PC-3 (cell line): Measurements from ENCODE around the gene CNKSR3. TPM values are rescaled to one million over a fixed set of nuclear protein-coding genes. Genes with fewer than 3 reads are reported as not detected.

Experiments
- ATAC-seq: fragments of 200-7000 bp; cut with Tn5 transposase; 2 replicates; pipeline ENCODE4 v1.9.1; 2020; ENCODE audit warnings: mild to moderate bottlenecking, moderate library complexity
- BruUV-seq: library from RNA; stranded (reverse); fragments of 400-500 nt; replicated peaks from 2 replicates; lab custom pipeline; 2021; lab: Mats Ljungman, UMichigan
- CTCF ChIA-PET: fragments of 300-600 bp; sonication (Branson Sonifier 250); formaldehyde crosslinking; loops from one replicate; lab custom pipeline; 2022; ENCODE audit warnings: antibody characterized with exemption; lab: Charles Lee
- POLR2A ChIA-PET: fragments of 300-600 bp; sonication (Branson Sonifier 250); formaldehyde crosslinking; loops from one replicate; lab custom pipeline; 2022; ENCODE audit warnings: antibody characterized with exemption; ENCODE audit not compliant: unreplicated experiment; lab: Charles Lee
- DNase-seq: peaks from one replicate; pipeline ENCODE4 v3.0.0-alpha.2; 2015
- H2AFZ ChIP-seq: fragments of 300-600 bp; sonication (generic); 2 replicates; pipeline ENCODE4 v1.6.0; 2016; ENCODE audit warnings: antibody characterized with exemption, low read length
- H3F3A ChIP-seq: fragments of 300-600 bp; sonication (generic); one replicate; pipeline ENCODE4 v1.6.0; 2017; ENCODE audit warnings: antibody characterized with exemption, low read length, control low read depth, mild to moderate bottlenecking; ENCODE audit not compliant: unreplicated experiment
- H3K27ac ChIP-seq: fragments of 300-600 bp; sonication (generic); 2 replicates; pipeline ENCODE4 v1.5.1; 2016; ENCODE audit warnings: mild to moderate bottlenecking, low read length
- H3K27me3 ChIP-seq: fragments of 300-600 bp; sonication (generic); 2 replicates; pipeline ENCODE4 v1.6.1; 2016; ENCODE audit warnings: low read length, mixed read lengths
- H3K36me3 ChIP-seq: fragments of 300-600 bp; sonication (generic); 2 replicates; pipeline ENCODE4 v1.6.1; 2016; ENCODE audit warnings: low read depth, mixed run types, low read length, mixed read lengths
- H3K4me1 ChIP-seq: fragments of 300-600 bp; sonication (generic); 2 replicates; pipeline ENCODE4 v1.5.1; 2016; ENCODE audit warnings: low read length; ENCODE audit not compliant: insufficient read depth
- H3K4me2 ChIP-seq: fragments of 300-600 bp; sonication (generic); 2 replicates; pipeline ENCODE4 v1.6.0; 2016; ENCODE audit warnings: low read length
- H3K4me3 ChIP-seq: fragments of 300-600 bp; sonication (generic); 2 replicates; pipeline ENCODE4 v1.5.1; 2016; ENCODE audit warnings: mild to moderate bottlenecking, low read length, mixed read lengths
- H3K79me2 ChIP-seq: fragments of 300-600 bp; sonication (generic); 2 replicates; pipeline ENCODE4 v1.6.1; 2017; ENCODE audit warnings: low read length, mixed read lengths
- H3K9ac ChIP-seq: fragments of 300-600 bp; sonication (generic); 2 replicates; pipeline ENCODE4 v1.6.0; 2016; ENCODE audit warnings: mild to moderate bottlenecking, low read length
- H3K9me2 ChIP-seq: fragments of 300-600 bp; sonication (generic); replicated peaks from 2 replicates; pipeline ENCODE4 v1.6.1; 2016; ENCODE audit warnings: mixed run types, low read length, mixed read lengths
- H3K9me3 ChIP-seq: fragments of 300-600 bp; sonication (generic); 2 replicates; pipeline ENCODE4 v1.6.1; 2016; ENCODE audit warnings: low read length, mixed read lengths
- H4K20me1 ChIP-seq: fragments of 300-600 bp; sonication (generic); 2 replicates; pipeline ENCODE4 v1.6.1; 2016; ENCODE audit warnings: low read length, mixed read lengths
- CTCF ChIP-seq: fragments of 300-600 bp; sonication (generic); conservative IDR thresholded peaks from 2 replicates; pipeline ENCODE4 v1.5.1; 2017; ENCODE audit warnings: antibody characterized with exemption, low read depth, mild to moderate bottlenecking, low read length
- EZH2 ChIP-seq: fragments of 300-600 bp; sonication (generic); IDR thresholded peaks from one replicate; pipeline ENCODE4 v1.6.1; 2017; ENCODE audit warnings: antibody characterized with exemption, mild to moderate bottlenecking, low read length; ENCODE audit not compliant: unreplicated experiment
- EZH2phosphoT487 ChIP-seq: fragments of 300-600 bp; sonication (generic); IDR thresholded peaks from 2 replicates; pipeline ENCODE4 v1.6.1; 2018; ENCODE audit warnings: mild to moderate bottlenecking, antibody characterized with exemption, low read length, borderline replicate concordance
- intact Hi-C: fragments of 100-400 bp; cut with micrococcal nuclease; formaldehyde crosslinking; loops from 2 replicates; pipeline ENCODE4 v1.9.0; 2023
- total RNA-seq: library from RNA; depleted of rRNA; stranded (reverse); fragments of >200 nt; gene quantifications from 2 replicates; pipeline ENCODE4 v1.2.3, GENCODE V29; 2014

Gene CNKSR3
- total RNA-seq, 1 experiment from 2014 or later, result 3.2 TPM

GRCh38 chr6:154539593-154540269, 29.2 kb upstream of the CNKSR3 start:
- Histone ChIP-seq H3K4me3 (no peak overlapping the region), H3F3A (no peaks in the 10 kb centered on the region), H2AFZ (no peak overlapping the region), H3K36me3 (no peaks in the 10 kb centered on the region), H4K20me1 (no peaks in the 10 kb centered on the region), H3K4me2 (no peak overlapping the region), H3K9me3 (no peaks in the 10 kb centered on the region), H3K79me2 (no peaks in the 10 kb centered on the region), H3K27me3 (no peaks in the 10 kb centered on the region), H3K9ac (no peak overlapping the region), H3K9me2 (no peaks in the 10 kb centered on the region), H3K27ac (no peak overlapping the region), H3K4me1 (no peaks in the 10 kb centered on the region)
- DNase-seq (peak; percentile 20), ATAC-seq (no peak)
- intact Hi-C loops, result no loop called here
- TF ChIP-seq EZH2phosphoT487, result no peak
- no peak for TF ChIP-seq CTCF
- no peak for TF ChIP-seq EZH2
- BruUV-seq, result no TSS peak
- POLR2A ChIA-PET, result no interaction called here
- CTCF ChIA-PET, result no interaction called here

GRCh38 chr6:154538640-154539191, 28.2 kb upstream of the CNKSR3 start:
- intact Hi-C loops, result no loop called here
- no TSS peak for BruUV-seq

More at GRCh38 chr6:154538640-154539191, 28.2 kb upstream of the CNKSR3 start:
- Histone ChIP-seq H3K27me3 (no peaks in the 10 kb centered on the region), H3K9me2 (no peaks in the 10 kb centered on the region), H3K4me3 (no peak overlapping the region), H3K9me3 (no peaks in the 10 kb centered on the region), H3F3A (no peaks in the 10 kb centered on the region), H3K36me3 (no peaks in the 10 kb centered on the region), H3K4me2 (no peak overlapping the region), H3K27ac (no peak overlapping the region), H3K79me2 (no peaks in the 10 kb centered on the region), H3K9ac (no peak overlapping the region), H3K4me1 (no peaks in the 10 kb centered on the region), H2AFZ (no peak overlapping the region), H4K20me1 (no peaks in the 10 kb centered on the region)
- CTCF ChIA-PET, result no interaction called here
- TF ChIP-seq EZH2 (no peak), CTCF (no peak), EZH2phosphoT487 (no peak)
- POLR2A ChIA-PET, result interaction anchor here (0.7 kb wide), 1 partner anchor 12 kb away, joined by 3 read pairs; no protein-coding TSS in a partner anchor
- ATAC-seq (no peak), DNase-seq (no peak)
